Rectal smooth muscle tissue (tissue), 1 donor: ENCODE measurements around the gene GNAS-AS1.
"Not testable (repeated sequence)": the region's sequence is repeated elsewhere in the genome, so short reads cannot be mapped to it uniquely, and the experiment has no call there.

ENCODE experiments used
- H3K27ac ChIP-seq: one replicate; pipeline ENCODE4 v1.7.0; 2013; ENCODE audit warnings: low read depth, low read length, inconsistent platforms
- H3K27me3 ChIP-seq: one replicate; pipeline ENCODE4 v1.7.0; 2013; ENCODE audit warnings: low read length; ENCODE audit not compliant: control insufficient read depth, insufficient read depth
- H3K36me3 ChIP-seq: one replicate; pipeline ENCODE4 v1.7.0; 2013; ENCODE audit warnings: low read length; ENCODE audit not compliant: control insufficient read depth, insufficient read depth
- H3K4me1 ChIP-seq: one replicate; pipeline ENCODE4 v1.7.0; 2013; ENCODE audit warnings: low read length; ENCODE audit not compliant: control insufficient read depth, insufficient read depth
- H3K4me3 ChIP-seq: one replicate; pipeline ENCODE4 v1.7.0; 2013; ENCODE audit warnings: low read length
- H3K9ac ChIP-seq: one replicate; pipeline ENCODE4 v1.7.0; 2013; ENCODE audit warnings: low read length

Gene GNAS-AS1

GRCh38 chr20:58836616-58837204 is 14.0 kb downstream of the GNAS-AS1 start:
- Histone ChIP-seq H3K27ac (no peak overlapping the region), H3K27me3 (peaks cover 4% of the 10 kb centered on the region), H3K36me3 (no peaks in the 10 kb centered on the region), H3K4me3 (no peak overlapping the region), H3K9ac (no peak overlapping the region), H3K4me1 (no peaks in the 10 kb centered on the region)

- Histone ChIP-seq H3K4me1 (no peaks in the 10 kb centered on the region), H3K27ac (no peak overlapping the region), H3K4me3 (no peak overlapping the region), H3K27me3 (peaks cover 2% of the 10 kb centered on the region), H3K36me3 (no peaks in the 10 kb centered on the region), H3K9ac (no peak overlapping the region)
Measured at GRCh38 chr20:58835231-58835630, 15.5 kb downstream of the GNAS-AS1 start.

DNA sequence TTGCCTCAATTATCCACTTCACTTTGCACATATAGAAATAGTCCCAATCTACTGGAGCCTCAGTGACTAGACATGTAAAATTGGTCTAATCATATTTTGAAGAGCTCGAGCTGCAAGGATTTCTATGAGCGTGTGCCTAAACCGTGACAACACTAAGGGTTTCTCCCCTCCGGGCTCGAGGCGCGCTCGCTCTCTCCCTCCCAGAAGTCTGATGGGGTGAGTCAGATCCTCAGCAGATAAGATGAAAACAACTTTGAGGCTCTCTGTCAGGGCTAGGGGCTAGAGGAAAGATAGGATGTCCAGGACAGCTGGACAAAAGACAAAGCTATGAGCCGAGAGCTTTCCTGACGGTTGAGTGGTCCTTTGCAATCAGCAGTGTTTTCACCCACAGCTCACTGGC is 16.8 kb downstream of the GNAS-AS1 start:
- H3K4me3 ChIP-seq, result no peak overlapping the region
- no peaks in the 10 kb centered on the region for H3K36me3 ChIP-seq
- no peak overlapping the region for H3K9ac ChIP-seq
- H3K4me1 ChIP-seq, result no peaks in the 10 kb centered on the region
- no peaks in the 10 kb centered on the region for H3K27me3 ChIP-seq
- H3K27ac ChIP-seq, result no peak overlapping the region

GRCh38 chr20:58832457-58832856 is 18.2 kb downstream of the GNAS-AS1 start:
- H3K27ac ChIP-seq, result no peak overlapping the region
- H3K9ac ChIP-seq, result no peak overlapping the region
- H3K4me3 ChIP-seq, result no peak overlapping the region
- H3K27me3 ChIP-seq, result no peaks in the 10 kb centered on the region
- no peaks in the 10 kb centered on the region for H3K4me1 ChIP-seq
- no peaks in the 10 kb centered on the region for H3K36me3 ChIP-seq

- Histone ChIP-seq H3K36me3 (no peaks in the 10 kb centered on the region), H3K27ac (peak overlapping the region; percentile 29), H3K4me3 (no peak overlapping the region)
Measured at GRCh38 chr20:58829531-58829941, 21.2 kb downstream of the GNAS-AS1 start.

DNA sequence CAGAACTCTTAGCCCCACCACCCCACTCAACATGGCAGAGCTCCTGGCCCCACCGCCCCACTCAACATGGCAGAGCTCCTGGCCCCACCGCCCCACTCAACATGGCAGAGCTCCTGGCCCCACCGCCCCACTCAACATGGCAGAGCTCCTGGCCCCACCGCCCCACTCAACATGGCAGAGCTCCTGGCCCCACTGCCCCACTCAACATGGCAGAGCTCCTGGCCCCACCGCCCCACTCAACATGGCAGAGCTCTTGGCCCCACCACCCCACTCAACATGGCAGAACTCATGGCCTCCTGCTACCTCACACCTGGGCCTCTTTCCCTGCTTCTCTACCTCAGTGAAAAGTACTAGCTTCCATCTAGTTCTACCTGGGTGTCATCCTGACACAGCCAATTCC is 21.9 kb downstream of the GNAS-AS1 start:
- H3K9ac ChIP-seq, H3K27me3 ChIP-seq, H3K36me3 ChIP-seq, H3K4me1 ChIP-seq, H3K4me3 ChIP-seq: not testable (repeated sequence)
- H3K27ac ChIP-seq, result peak overlapping the region; percentile 29

More at GRCh38 chr20:58829531-58829941, 21.2 kb downstream of the GNAS-AS1 start:
- Histone ChIP-seq H3K4me1 (no peaks in the 10 kb centered on the region), H3K27me3 (no peaks in the 10 kb centered on the region), H3K9ac (no peak overlapping the region)

GRCh38 chr20:58828136-58828535 is 22.6 kb downstream of the GNAS-AS1 start:
- Histone ChIP-seq H3K9ac (no peak overlapping the region), H3K27me3 (no peaks in the 10 kb centered on the region)

DNA sequence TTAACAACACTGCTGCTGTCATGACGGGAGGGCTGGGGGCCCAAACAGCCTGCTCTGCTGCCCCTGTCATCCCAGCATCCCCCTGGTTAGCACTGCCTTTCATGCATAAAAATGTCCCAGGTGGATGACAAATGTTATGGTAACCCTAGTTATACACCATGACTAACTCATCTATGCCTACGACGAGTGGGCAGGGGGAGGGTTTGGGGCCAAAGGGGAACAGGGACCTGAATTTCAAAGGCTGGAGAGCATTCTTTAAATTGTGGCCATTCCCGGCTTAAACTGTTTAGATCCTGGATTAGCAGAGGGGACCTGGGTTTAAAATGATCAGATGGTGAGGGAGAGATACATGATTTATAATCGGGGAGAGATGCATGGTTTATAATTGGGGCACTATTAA is 24.4 kb downstream of the GNAS-AS1 start:
- Histone ChIP-seq H3K27me3 (no peaks in the 10 kb centered on the region), H3K4me1 (no peaks in the 10 kb centered on the region), H3K9ac (no peak overlapping the region), H3K4me3 (no peak overlapping the region), H3K36me3 (no peaks in the 10 kb centered on the region), H3K27ac (no peak overlapping the region)

More at GRCh38 chr20:58828136-58828535, 22.6 kb downstream of the GNAS-AS1 start:
- H3K27ac ChIP-seq, result no peak overlapping the region
- H3K4me1 ChIP-seq, result no peaks in the 10 kb centered on the region
- H3K36me3 ChIP-seq, result no peaks in the 10 kb centered on the region
- no peak overlapping the region for H3K4me3 ChIP-seq

- Histone ChIP-seq H3K36me3 (no peaks in the 10 kb centered on the region), H3K4me1 (no peaks in the 10 kb centered on the region), H3K9ac (no peak overlapping the region), H3K27ac (no peak overlapping the region), H3K27me3 (no peaks in the 10 kb centered on the region), H3K4me3 (no peak overlapping the region)
Measured at GRCh38 chr20:58825450-58825849, 25.3 kb downstream of the GNAS-AS1 start.

GRCh38 chr20:58824843-58825242 is 25.9 kb downstream of the GNAS-AS1 start:
- H3K27ac ChIP-seq, result no peak overlapping the region
- H3K27me3 ChIP-seq, result no peaks in the 10 kb centered on the region
- no peaks in the 10 kb centered on the region for H3K36me3 ChIP-seq
- H3K9ac ChIP-seq, result no peak overlapping the region
- no peak overlapping the region for H3K4me3 ChIP-seq
- no peaks in the 10 kb centered on the region for H3K4me1 ChIP-seq

GRCh38 chr20:58822748-58823730 is 27.7 kb downstream of the GNAS-AS1 start:
- Histone ChIP-seq H3K27ac (no peak overlapping the region), H3K9ac (no peak overlapping the region), H3K4me1 (no peaks in the 10 kb centered on the region)

DNA sequence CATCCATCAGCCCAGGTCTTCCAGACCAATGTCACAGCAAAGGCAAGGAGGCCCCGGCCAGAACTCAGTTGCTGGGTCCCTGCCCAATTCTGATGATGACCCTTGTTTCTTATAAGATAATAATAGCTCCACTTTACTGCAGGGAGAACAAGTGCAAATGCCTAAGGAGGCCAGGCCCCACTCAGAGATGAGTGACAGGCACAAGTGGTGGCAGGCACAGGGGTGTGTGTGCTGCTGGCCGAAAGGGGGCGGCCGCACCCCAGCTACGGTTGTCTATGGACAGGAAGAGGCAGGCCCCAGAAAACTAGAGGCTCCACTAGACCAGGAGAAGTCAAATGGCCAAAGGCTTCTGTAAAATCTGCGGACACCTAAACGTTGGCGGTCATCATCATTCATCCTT is 28.6 kb downstream of the GNAS-AS1 start:
- no peaks in the 10 kb centered on the region for H3K4me1 ChIP-seq
- H3K27me3 ChIP-seq, result no peaks in the 10 kb centered on the region
- H3K36me3 ChIP-seq, result no peaks in the 10 kb centered on the region
- no peak overlapping the region for H3K4me3 ChIP-seq
- H3K27ac ChIP-seq, result no peak overlapping the region
- H3K9ac ChIP-seq, result no peak overlapping the region

More at GRCh38 chr20:58822748-58823730, 27.7 kb downstream of the GNAS-AS1 start:
- Histone ChIP-seq H3K36me3 (no peaks in the 10 kb centered on the region), H3K27me3 (no peaks in the 10 kb centered on the region), H3K4me3 (no peak overlapping the region)
